MM.1S (cell line): ENCODE data around the gene IL1R2.

Experiments used
- EZH2 ChIP-seq: fragments of 300-600 bp; sonication (generic); optimal IDR thresholded peaks from 2 replicates; pipeline ENCODE3; 2017; ENCODE audit warnings: low read depth, mild to moderate bottlenecking, antibody characterized with exemption, low read length, mixed read lengths
- EZH2phosphoT487 ChIP-seq: fragments of 300-600 bp; sonication (generic); IDR thresholded peaks from 2 replicates; pipeline ENCODE4 v1.6.1; 2018; ENCODE audit warnings: antibody characterized with exemption, low read length
- TF ChIP-seq, protein P1 (sequence below): fragments of 300-600 bp; sonication (generic); IDR thresholded peaks from 2 replicates; pipeline ENCODE4 v1.5.1; 2016; ENCODE audit warnings: antibody characterized with exemption, low read length, mixed read lengths

GRCh38 chr2:101949304-101949703 is 42.5 kb upstream of the IL1R2 start:
- TF ChIP-seq, protein P1, sequence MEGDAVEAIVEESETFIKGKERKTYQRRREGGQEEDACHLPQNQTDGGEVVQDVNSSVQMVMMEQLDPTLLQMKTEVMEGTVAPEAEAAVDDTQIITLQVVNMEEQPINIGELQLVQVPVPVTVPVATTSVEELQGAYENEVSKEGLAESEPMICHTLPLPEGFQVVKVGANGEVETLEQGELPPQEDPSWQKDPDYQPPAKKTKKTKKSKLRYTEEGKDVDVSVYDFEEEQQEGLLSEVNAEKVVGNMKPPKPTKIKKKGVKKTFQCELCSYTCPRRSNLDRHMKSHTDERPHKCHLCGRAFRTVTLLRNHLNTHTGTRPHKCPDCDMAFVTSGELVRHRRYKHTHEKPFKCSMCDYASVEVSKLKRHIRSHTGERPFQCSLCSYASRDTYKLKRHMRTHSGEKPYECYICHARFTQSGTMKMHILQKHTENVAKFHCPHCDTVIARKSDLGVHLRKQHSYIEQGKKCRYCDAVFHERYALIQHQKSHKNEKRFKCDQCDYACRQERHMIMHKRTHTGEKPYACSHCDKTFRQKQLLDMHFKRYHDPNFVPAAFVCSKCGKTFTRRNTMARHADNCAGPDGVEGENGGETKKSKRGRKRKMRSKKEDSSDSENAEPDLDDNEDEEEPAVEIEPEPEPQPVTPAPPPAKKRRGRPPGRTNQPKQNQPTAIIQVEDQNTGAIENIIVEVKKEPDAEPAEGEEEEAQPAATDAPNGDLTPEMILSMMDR, result no peak
- TF ChIP-seq EZH2, result no peak
- TF ChIP-seq EZH2phosphoT487, result no peak
